Ectodermal cell (in vitro differentiated cells): Measurements from ENCODE around the gene RHOB.

Experiments used
- H3K27ac ChIP-seq: 2 replicates; pipeline ENCODE4 v1.7.0; 2013; ENCODE audit warnings: mild to moderate bottlenecking, low read depth, low read length; ENCODE audit not compliant: insufficient read depth, poor library complexity, severe bottlenecking
- H3K27me3 ChIP-seq: 2 replicates; pipeline ENCODE4 v1.7.0; 2013; ENCODE audit warnings: mild to moderate bottlenecking, low read length; ENCODE audit not compliant: insufficient read depth, control insufficient read depth, poor library complexity, severe bottlenecking
- H3K36me3 ChIP-seq: one replicate; pipeline ENCODE4 v1.7.0; 2013; ENCODE audit warnings: low read length; ENCODE audit not compliant: control insufficient read depth, insufficient read depth
- H3K4me1 ChIP-seq: one replicate; pipeline ENCODE4 v1.7.0; 2013; ENCODE audit warnings: low read length; ENCODE audit not compliant: control insufficient read depth, insufficient read depth
- H3K4me3 ChIP-seq: 2 replicates; pipeline ENCODE4 v1.7.0; 2013; ENCODE audit warnings: low read depth, low read length, control low read depth; ENCODE audit not compliant: insufficient read depth
- H3K9me3 ChIP-seq: 2 replicates; pipeline ENCODE4 v1.7.0; 2013; ENCODE audit warnings: mild to moderate bottlenecking, low read length, moderate library complexity; ENCODE audit not compliant: control insufficient read depth
- WGBS, 2 experiments: methylation state at CpG; one replicate each; pipeline ENCODE4 v1.1.7; 2013; ENCODE audit warnings: missing lambda C conversion rate in 2 of 2; 5-methylcytosine and 5-hydroxymethylcytosine counted together

Gene RHOB

DNA sequence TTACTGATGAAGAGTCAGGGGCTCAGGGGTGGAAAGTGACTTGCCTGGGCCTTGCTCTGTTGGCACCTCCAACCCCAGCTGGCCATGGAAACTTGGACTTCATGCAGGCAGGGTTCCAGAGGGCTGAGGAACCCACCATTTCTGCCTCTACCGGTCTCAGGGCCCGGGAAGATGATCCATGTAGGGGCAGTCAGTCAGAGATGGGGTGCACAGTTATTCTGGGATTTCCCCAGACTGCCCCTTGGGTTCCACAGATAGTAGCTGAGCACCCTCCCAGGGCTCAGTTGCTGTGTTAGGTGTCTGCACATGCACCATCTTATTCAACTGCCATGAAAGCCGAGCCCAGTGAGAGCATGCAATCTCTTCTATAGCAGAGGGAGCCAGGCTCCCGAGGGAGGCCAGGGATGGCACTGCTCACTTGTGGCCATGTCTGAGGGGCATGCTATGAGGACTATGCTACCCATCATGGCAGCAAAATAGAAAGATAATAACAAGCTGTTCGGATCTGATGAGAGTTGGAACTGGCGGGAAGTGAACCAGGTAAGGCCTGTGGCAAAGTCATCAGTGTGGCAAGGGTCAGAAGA is 37.3 kb downstream of the RHOB start:
- H3K36me3 ChIP-seq: no peaks in the 10 kb centered on the region
- H3K27ac ChIP-seq: no peak overlapping the region
- 96 to 97% methylated on average over 6 of the region's 6 CpGs for WGBS, 2 experiments
- no peaks in the 10 kb centered on the region for H3K9me3 ChIP-seq
- H3K4me3 ChIP-seq: no peak overlapping the region
- H3K4me1 ChIP-seq: peaks cover 36% of the 10 kb centered on the region
- H3K27me3 ChIP-seq: no peaks in the 10 kb centered on the region

DNA sequence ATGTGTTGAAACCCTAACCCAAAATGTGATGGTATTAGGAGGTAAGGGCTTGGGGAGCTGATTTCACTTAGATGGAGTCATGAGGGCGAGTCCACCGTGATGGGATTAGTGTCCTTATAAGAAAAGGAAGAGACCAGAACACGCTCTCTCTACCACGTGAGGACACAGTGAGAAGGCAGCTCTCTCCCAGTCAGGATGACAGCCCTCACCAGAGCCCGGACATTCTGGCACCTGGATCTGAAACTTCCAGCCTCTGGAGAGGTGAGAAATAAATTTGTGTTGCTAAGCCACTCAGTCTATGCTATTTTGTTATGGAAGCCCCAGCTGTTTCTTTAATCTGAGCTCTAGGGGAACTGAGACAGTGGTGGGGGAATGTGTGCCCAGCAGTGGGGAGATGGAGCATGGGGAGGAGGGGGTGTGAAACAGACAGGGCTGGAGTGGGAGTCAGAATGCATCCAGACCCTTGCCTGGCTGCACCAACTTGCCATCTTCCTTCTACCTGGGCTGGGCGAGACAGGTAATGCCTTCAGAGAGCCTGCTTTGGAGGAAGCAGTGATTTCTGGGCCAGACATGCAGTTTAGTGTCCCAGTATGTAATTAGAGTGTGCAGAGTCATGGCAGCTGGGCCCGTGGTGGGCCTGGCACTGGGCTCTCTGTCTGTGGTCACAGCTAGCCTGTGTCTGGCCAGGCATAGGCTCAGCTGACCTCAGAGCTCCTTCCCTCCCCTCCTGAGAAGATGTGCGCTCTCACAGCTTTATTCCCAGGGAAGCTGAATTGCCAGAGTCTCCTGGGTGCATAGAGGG is 38.1 kb downstream of the RHOB start:
- WGBS, 2 experiments: 93 to 94% methylated on average over 8 of the region's 8 CpGs
- Histone ChIP-seq H3K27ac (no peak overlapping the region), H3K4me3 (no peak overlapping the region), H3K9me3 (no peaks in the 10 kb centered on the region), H3K36me3 (no peaks in the 10 kb centered on the region), H3K4me1 (peaks cover 36% of the 10 kb centered on the region), H3K27me3 (no peaks in the 10 kb centered on the region)

DNA sequence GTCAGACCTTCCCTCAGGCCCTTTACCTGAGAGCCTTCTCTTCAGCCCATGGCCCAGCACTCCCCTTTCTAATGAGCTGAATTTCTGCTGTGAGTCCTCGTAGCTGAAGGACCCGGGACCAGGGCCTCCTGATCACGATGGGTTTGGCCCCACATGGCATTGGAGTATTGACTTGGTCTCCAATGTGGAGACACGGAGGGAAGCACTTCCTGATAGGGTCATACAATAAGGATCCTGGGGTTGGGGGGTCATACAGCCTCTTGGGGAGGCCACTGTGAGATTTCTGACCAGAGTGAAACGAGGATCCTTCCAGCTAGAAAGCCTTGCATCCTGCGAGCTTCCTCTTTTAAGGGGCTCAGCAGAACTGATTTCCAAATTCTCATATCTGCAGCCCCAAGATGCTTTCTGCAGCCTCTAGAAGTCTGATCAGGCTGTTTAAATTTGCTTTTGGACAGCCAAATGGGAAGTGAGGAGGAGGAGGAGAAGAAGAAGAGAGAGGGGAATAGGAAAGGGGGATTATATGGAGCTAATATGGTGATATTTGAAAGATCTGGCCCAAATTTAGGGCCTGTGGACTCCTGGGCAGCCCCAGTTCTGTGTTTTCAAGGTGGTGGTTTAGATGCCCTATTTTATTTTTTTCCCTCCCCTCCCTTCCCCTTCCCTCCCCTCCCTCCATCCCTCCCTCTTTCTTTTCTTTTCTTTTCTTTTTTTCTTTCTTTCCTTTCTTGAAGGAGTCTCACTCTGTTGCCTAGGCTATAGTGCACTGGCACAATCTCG is 38.9 kb downstream of the RHOB start:
- Histone ChIP-seq H3K27me3 (no peaks in the 10 kb centered on the region), H3K27ac (no peak overlapping the region), H3K4me3 (no peak overlapping the region), H3K4me1 (peaks cover 36% of the 10 kb centered on the region), H3K9me3 (no peaks in the 10 kb centered on the region), H3K36me3 (no peaks in the 10 kb centered on the region)
- WGBS, 2 experiments: 88 to 90% methylated on average over 7 of the region's 7 CpGs

GRCh38 chr2:20486571-20486970 is 39.7 kb downstream of the RHOB start:
- Histone ChIP-seq H3K27ac (no peak overlapping the region), H3K9me3 (no peaks in the 10 kb centered on the region), H3K4me1 (peaks cover 36% of the 10 kb centered on the region), H3K27me3 (no peaks in the 10 kb centered on the region), H3K4me3 (no peak overlapping the region), H3K36me3 (no peaks in the 10 kb centered on the region)
- WGBS, 2 experiments: 87 to 93% methylated on average over 3 of the region's 3 CpGs

- H3K4me3 ChIP-seq: no peak overlapping the region
- H3K9me3 ChIP-seq: no peaks in the 10 kb centered on the region
- 71 to 76% methylated on average over 3 of the region's 3 CpGs for WGBS, 2 experiments
- H3K4me1 ChIP-seq: peaks cover 38% of the 10 kb centered on the region
- H3K27me3 ChIP-seq: no peaks in the 10 kb centered on the region
- H3K27ac ChIP-seq: peak overlapping the region; percentile 88
- H3K36me3 ChIP-seq: no peaks in the 10 kb centered on the region
These were observed 40.1 kb downstream of the RHOB start for GRCh38 chr2:20487030-20487391.

DNA sequence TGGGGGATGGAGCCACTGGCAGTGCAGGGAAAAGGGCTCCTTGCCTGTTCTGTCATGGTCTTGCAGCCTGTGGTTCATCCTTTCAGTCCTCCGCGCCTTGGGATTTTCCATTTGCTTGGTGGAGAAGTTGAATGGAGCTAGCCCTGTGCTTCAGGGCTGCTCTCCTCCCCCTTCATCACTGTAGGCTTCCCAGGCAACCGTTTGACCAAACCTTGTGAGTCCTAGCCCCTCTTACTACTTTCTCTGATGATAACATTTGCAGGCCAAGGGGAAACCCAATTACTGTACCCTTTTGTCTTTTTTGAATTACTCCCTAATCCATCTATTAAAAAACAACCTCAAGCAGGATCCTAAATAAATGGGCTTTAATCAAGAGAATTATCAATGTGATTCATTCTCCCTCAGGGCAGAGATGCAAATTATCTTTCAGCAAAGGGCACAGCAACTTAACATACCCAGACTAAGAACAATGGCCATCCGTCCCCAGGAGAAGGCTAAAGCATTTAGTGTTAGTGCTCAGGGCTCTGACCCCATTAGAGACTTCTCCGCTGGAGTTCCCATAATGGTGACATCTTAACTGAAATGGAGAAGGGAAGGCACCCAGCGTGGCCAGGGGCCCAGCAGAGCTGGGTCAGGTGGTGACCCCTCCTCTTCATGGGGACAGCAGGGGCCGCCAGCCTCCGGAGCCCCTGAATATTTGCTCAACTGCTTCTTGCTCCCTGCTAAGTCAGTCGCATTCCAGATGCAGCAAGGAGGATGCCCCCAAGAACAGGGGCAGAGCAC is 40.7 kb downstream of the RHOB start:
- Histone ChIP-seq H3K27ac (peak overlapping the region; percentile 88), H3K4me1 (peaks cover 43% of the 10 kb centered on the region), H3K27me3 (no peaks in the 10 kb centered on the region), H3K9me3 (no peaks in the 10 kb centered on the region), H3K36me3 (no peaks in the 10 kb centered on the region), H3K4me3 (no peak overlapping the region)
- WGBS, 2 experiments: 9 to 10% methylated on average over 9 of the region's 9 CpGs

DNA sequence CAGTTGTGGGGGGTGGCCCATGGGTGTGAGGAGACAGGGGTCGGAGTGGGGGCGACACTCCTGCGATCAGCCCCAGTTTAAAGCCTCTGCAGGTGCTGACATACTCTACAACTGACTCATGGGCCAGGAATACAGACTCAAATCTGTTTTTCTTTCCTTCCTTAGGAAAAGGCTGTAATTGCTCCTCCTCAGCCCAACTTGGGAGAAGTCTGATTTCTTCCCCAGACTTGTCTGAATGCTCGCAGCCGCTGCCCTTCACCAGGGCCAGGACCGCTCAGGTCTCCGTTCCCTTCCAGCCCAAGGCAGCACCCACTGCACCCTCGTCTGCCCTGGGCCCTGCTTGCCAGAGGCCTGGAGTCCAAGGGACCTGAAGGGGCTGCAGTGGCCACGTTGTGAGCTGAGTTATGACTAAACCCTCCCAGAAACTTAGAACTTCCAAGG is 41.3 kb downstream of the RHOB start:
- Histone ChIP-seq H3K36me3 (no peaks in the 10 kb centered on the region), H3K9me3 (no peaks in the 10 kb centered on the region), H3K4me3 (no peak overlapping the region), H3K27ac (peak overlapping the region; percentile 88), H3K27me3 (no peaks in the 10 kb centered on the region), H3K4me1 (peaks cover 43% of the 10 kb centered on the region)
- 44 to 52% methylated on average over 9 of the region's 9 CpGs for WGBS, 2 experiments

- H3K27ac ChIP-seq: peak overlapping the region; percentile 88
- peaks cover 43% of the 10 kb centered on the region for H3K4me1 ChIP-seq
- no peaks in the 10 kb centered on the region for H3K9me3 ChIP-seq
- H3K27me3 ChIP-seq: no peaks in the 10 kb centered on the region
- H3K36me3 ChIP-seq: no peaks in the 10 kb centered on the region
- 67 to 70% methylated on average over 5 of the region's 5 CpGs for WGBS, 2 experiments
- no peak overlapping the region for H3K4me3 ChIP-seq
These were observed 41.9 kb downstream of the RHOB start for GRCh38 chr2:20488782-20489181.

DNA sequence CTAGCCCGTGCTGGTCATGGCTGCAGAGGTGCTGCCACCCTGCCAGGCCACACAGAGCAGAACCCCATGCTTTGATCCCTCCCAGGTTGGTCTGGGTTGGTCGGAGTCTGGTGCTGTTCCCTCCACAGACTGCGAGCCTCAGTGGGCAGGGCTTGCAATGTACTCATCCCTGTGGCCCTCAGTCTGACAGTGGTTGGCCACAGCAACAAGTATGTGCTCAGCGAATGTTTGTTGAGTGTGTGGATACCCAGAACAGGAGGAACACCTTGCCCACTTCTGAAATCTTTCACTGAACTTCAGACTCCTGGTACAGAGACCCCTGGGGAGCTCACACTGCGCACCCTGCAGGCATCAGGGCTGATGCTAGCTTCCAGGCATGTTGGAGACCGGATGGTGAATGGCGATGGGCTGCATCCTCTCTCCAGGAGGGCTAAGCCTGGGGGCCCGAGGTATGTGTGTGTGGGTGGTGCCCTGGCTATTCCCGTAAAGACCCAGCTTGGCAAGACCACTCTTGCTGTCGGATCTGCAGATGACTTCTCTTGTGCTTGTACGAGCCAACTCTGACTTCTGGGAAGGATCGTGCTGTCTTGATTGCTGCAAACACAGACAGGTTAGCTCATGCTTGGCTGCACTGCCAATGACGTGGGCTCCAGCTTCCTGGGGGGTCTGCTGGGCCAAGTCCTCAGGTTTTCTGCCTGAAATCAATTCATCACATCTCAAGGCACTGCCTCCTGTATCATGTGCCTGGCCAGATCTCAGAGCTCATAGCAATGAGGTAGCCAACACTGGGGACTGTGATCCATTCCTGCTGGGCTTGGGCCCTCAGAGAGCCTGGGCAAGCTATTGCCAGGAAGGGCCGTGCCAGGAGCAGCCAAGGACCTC is 43.7 kb downstream of the RHOB start:
- Histone ChIP-seq H3K4me1 (peaks cover 36% of the 10 kb centered on the region), H3K36me3 (no peaks in the 10 kb centered on the region), H3K27ac (no peak overlapping the region), H3K27me3 (no peaks in the 10 kb centered on the region), H3K4me3 (no peak overlapping the region), H3K9me3 (no peaks in the 10 kb centered on the region)
- 82 to 89% methylated on average over 14 of the region's 14 CpGs for WGBS, 2 experiments
